HG03442 (cell line): ENCODE measurements around the gene C1orf74.

Experiments
- ATAC-seq: cut with Tn5 transposase; IDR thresholded peaks from one replicate; pipeline ENCODE4 v1.9.1; 2021; ENCODE audit warnings: mild to moderate bottlenecking, moderate library complexity; ENCODE audit not compliant: unreplicated experiment

Gene C1orf74

GRCh38 chr1:209784265-209785169 is at the start of gene C1orf74:
Gene C1orf74 (minus strand): TSS chr1:209784559. CDS start chr1:209783634, 925 bp downstream.
- ATAC-seq: peak; percentile 99

DNA sequence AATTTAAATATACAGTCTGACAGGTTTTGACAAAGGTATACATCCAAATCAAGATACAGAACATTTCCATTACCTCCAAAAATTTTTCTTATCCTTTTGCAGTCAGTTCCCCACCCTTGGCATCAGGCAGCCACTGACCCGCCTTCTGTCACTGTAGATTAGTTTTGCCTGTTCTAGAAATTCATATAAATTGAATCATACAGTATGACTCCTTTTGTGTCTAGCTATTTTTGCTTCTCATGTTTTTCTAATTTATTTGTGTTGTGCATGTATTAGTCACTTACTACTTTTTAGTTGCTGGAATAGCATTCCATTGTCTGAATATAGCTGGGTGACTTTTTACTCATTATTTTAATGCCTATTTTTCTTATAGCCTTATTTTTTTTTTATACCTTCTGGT is 47.3 kb upstream of the C1orf74 start:
- ATAC-seq: no peak

DNA sequence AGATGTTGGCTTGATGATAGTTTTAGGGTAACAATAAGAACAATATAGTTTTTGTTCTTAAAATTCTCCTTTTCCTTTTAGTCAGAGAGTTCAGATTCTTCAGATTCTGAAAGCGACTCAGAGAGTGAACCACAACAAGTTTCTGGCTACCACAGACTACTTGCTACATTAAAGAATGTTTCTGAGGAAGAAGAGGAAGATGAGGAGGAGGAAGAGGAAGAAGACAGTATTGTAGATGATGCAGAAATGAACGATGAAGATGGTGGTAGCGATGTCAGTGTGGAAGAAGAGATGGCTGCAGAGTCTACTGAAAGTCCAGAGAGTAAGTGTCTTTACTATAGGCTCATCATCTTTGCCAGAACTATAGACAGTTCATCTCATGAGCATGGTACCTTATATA is 46.4 kb upstream of the C1orf74 start:
- no peak for ATAC-seq

- ATAC-seq: no peak
These were observed 45.4 kb upstream of the C1orf74 start for GRCh38 chr1:209829716-209830115.

DNA sequence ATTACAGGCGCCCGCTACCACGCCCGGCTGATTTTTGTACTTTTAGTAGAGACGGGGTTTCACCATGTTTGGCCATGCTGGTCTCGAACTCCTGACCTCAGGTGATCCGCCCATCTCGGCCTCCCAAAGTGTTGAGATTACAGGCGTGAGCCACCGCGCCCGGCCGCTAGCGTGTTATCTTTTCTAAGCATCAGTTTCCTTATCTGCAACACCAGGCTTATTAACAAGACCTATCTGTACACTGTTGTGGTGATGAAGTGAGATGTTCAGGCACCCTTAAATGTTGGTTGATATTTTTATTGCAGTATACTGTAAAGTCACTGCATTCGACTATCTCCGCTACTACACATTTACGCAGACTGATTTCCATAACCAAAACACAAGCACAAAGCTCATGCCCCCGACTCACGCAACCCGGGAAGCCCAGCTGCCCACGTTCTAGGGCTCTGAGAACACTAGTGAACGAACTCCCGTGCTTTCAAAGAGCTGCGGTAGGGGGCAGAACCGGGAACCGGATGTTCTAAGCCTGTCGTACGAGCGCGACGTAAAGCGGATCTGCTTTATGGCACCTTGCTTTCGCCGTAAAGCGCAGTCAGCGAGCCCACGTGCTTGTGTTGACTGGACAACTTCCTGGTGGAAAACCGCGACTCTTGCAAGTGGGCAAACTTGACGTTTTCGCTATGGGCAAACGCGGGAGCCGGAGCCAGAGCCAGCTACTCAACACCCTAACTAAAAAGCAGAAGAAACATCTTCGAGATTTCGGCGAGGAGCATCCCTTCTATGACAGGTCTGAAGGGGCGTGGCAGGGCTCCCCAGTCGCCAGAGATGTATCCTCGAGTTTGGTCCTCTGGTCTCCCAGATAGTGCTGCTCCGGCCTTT is 43.3 kb upstream of the C1orf74 start, which contains the start of gene UTP25:
Gene UTP25, plus strand, starts transcription at position 589 of the 879 bp plus-strand sequence. Its CDS starts 92 bp downstream, at position 681.
- peak; percentile 91 for ATAC-seq

GRCh38 chr1:209825591-209826434 is 41.5 kb upstream of the C1orf74 start:
- no peak for ATAC-seq

DNA sequence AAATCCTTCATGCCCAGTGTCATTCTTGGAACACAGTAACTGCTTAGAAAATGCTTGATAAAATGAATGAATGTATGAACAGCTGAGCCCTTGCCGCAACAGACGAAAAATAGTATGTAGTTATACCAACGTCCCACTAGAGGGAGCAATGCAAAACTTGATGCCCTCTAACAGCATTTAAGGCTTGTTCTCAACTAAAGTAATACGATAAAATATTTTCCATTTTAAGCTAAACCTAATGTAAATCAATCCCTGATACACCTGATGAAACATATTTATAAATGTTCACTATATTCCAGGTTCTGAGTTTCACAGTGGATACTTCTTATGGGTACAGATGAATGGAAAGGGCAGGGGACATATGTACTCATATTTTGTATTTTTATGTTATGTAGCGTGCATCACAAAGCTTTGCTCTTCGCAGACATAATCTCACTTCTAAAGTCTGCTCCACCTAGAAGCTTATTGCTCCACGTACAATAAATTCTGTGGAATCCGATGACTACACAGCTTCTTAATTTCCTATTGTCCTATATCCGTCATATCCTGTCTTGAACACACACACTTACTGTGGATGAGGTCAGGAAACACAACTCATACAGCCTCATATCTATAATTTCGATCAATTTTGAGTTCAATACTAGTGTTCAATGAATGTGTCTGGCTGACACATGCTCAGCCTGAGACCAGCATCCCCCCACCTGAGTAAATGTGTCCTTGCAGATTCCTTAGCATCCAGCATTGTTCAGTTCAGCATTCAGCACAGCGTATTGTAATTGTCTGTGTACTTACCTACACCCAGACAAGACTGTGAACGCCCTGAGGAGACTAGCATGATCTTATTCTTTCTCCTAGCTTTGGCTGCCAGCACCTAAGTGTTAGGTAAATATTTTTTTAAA is 39.0 kb upstream of the C1orf74 start:
- ATAC-seq: no peak

DNA sequence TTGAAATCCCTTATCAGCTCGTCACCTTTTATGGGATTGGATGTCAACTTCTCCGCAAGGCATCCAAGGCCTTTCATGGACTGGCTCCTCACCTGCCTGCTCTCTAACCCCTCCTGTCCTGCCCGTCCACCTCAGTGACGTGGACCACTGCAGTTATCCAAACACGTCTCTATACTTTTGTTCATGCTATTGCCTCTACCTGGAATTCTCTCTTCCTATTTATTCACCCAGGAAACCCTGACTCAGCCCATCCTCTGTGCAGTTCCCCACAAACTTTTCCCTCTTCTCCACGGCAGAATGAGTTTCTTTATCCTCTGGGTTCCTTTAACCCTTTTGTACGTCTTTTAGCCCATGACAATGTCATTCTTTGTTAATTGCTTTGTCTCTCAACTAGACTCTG is 38.3 kb upstream of the C1orf74 start:
- ATAC-seq: no peak

DNA sequence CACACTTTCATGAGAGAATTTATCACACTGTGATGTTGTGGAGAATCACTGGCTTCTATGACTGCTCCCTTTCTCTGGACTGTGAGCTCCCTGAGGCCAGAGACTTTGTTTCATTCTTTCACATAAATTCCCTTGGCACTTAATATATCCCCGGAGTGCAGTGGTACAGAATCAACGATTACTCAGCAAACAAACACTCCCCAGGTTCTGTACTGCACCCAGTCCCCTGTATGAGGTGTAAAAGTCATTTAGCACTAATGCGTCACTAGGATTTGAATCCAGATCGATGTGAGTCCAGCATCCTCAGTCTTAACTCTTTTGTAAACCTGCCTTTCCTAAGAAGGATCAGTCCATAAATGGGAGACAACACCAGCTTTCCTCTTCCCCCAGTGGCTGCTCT is 36.6 kb upstream of the C1orf74 start:
- no peak for ATAC-seq

- no peak for ATAC-seq
These were observed 34.7 kb upstream of the C1orf74 start for GRCh38 chr1:209819058-209819457.

DNA sequence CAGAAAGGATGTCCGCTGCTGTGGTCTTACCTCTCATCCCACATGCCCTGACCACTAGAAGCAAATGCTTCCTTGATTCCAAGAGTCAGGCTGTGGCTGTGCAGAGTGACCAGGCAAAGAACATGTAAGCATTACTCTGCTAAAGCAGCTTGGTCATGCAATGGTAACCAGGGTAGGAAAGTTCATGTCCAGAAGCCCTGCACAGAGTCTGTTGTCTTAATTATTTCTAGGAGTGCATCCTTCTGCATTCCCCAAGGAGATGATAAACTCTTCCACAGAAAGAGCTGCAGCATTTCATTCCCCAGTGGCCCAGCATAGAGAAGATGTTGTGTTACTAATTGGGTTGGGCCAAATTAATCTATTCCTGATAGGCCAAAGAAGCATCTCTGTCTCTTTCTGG is 33.3 kb upstream of the C1orf74 start:
- no peak for ATAC-seq

DNA sequence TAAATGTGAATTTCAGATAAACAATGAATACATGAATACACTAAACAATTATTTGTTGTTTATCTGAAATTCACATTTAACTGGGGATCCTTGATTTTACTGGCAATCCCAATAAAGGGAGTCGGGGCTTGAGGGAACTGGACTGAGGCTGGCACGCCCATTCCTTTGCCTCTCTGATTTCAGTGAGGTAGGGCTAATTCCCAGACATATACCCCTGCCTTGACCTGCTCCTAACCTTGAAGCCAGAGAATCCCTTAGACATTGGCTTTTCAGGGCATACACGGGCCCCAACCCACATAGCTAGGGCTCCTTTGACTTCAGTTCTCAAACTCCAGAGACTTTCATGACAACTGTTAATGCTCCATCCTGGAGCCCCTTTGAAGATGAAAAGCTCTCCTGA is 32.6 kb upstream of the C1orf74 start:
- no peak for ATAC-seq

- ATAC-seq: no peak
These were observed 31.6 kb upstream of the C1orf74 start for GRCh38 chr1:209815931-209816341.

DNA sequence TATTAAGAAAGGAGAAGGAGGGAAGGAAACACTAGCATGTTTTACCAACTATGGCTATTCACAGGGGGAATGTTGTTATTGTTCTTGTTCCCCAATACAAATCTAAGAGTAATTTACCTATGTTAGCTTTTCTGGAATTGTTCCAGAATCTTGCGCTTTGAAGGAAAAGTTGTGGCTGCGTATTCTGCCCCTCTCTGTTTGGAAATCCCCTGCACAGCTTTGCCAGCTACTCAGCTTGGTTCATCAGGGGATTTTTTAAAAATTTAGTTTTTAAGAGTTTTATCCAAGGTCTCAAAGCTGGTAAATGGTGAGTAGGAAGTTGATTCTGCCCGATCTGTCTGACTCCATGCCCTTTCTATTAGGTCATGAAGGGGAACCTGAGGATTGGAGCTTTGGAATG is 31.1 kb upstream of the C1orf74 start:
- ATAC-seq: no peak

GRCh38 chr1:209813902-209814301 is 29.5 kb upstream of the C1orf74 start:
- no peak for ATAC-seq

- ATAC-seq: no peak
These were observed 26.4 kb upstream of the C1orf74 start for GRCh38 chr1:209810783-209811182.

- no peak for ATAC-seq
These were observed 25.3 kb upstream of the C1orf74 start for GRCh38 chr1:209809611-209810010.

DNA sequence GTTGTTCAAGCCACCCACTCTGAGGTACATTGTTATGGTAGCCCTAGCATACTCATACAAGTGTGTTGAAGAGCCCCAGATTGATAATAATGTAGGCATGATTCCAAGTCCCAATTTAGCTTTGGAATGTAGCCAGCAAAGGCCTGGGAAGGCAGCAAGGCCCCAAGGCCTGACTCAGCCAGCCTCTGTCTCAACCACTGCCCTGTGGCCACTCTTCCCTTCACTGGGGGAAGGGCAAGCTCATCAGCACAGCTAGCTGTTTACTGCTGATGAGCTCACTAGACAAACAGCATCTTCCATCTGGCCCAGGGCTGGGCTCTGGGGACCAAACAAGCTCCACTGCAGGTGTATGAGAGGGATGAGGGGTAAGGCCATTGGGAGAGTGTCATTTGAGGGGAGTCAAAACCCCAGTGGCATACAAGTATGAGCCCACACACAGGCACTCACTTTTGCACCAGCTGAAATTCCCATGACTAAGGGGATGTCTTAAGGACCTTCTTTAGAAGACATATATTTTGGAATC is 23.8 kb upstream of the C1orf74 start:
- ATAC-seq: no peak

GRCh38 chr1:209807509-209807908 is 23.1 kb upstream of the C1orf74 start:
- ATAC-seq: no peak
